WTC11 (cell line): ENCODE results near the gene BLCAP. TPM values are rescaled to one million over a fixed set of nuclear protein-coding genes. Genes with fewer than 3 reads are reported as not detected.

ENCODE experiments used
- ATAC-seq: fragments of 200-7000 bp; cut with Tn5 transposase; 2 replicates; pipeline ENCODE4 v1.10.0; 2021; ENCODE audit warnings: mild to moderate bottlenecking, moderate library complexity
- CTCF ChIA-PET: fragments of 300-600 bp; sonication (Branson Sonifier 250); formaldehyde crosslinking; loops from one replicate; lab custom pipeline; 2021; ENCODE audit warnings: antibody characterized with exemption; lab: Charles Lee
- POLR2A ChIA-PET: fragments of 350-600 bp; sonication (Branson Sonifier 250); formaldehyde crosslinking; loops from one replicate; lab custom pipeline; 2021; ENCODE audit warnings: antibody characterized with exemption; lab: Charles Lee
- DNase-seq: peaks from one replicate; pipeline ENCODE4 v3.0.0; 2021; ENCODE audit warnings: low spot score
- H3K27ac Mint-ChIP-seq: 2 replicates; pipeline ENCODE4 v1.8.0; 2021; ENCODE audit warnings: mixed read lengths
- H3K27me3 Mint-ChIP-seq: 2 replicates; pipeline ENCODE4 v1.8.0; 2021; ENCODE audit warnings: low read depth, mild to moderate bottlenecking, moderate library complexity, mixed read lengths
- H3K36me3 Mint-ChIP-seq: 2 replicates; pipeline ENCODE4 v1.8.0; 2021; ENCODE audit warnings: mixed read lengths
- H3K4me1 Mint-ChIP-seq: 2 replicates; pipeline ENCODE4 v1.8.0; 2022; ENCODE audit warnings: mixed read lengths
- H3K4me3 Mint-ChIP-seq: 2 replicates; pipeline ENCODE4 v1.8.0; 2021; ENCODE audit warnings: mild to moderate bottlenecking, moderate library complexity, mixed read lengths
- H3K9me3 Mint-ChIP-seq: 2 replicates; pipeline ENCODE4 v1.8.0; 2021; ENCODE audit warnings: mixed read lengths
- ELF4 ChIP-seq: sonication (generic); formaldehyde crosslinking; IDR thresholded peaks from 2 replicates; pipeline ENCODE4 v1.8.1; 2022; ENCODE audit warnings: low read depth, mild to moderate bottlenecking, moderate library complexity, missing genetic modification reagents
- ESRRA ChIP-seq: sonication (generic); formaldehyde crosslinking; IDR thresholded peaks from 2 replicates; pipeline ENCODE4 v1.8.1; 2022; ENCODE audit warnings: mild to moderate bottlenecking, missing genetic modification reagents, borderline replicate concordance
- FOXJ3 ChIP-seq: sonication (generic); formaldehyde crosslinking; IDR thresholded peaks from 2 replicates; pipeline ENCODE4 v1.9.0; 2021; ENCODE audit warnings: missing genetic modification reagents, mild to moderate bottlenecking, borderline replicate concordance
- FOXP1 ChIP-seq: sonication (generic); formaldehyde crosslinking; IDR thresholded peaks from 2 replicates; pipeline ENCODE4 v1.8.0; 2022; ENCODE audit warnings: missing genetic modification reagents, mild to moderate bottlenecking, moderate library complexity, borderline replicate concordance
- GABPB1 ChIP-seq: sonication (generic); formaldehyde crosslinking; IDR thresholded peaks from 2 replicates; pipeline ENCODE4 v1.8.1; 2023; ENCODE audit warnings: mild to moderate bottlenecking, missing genetic modification reagents
- GRHL2 ChIP-seq: fragments of 250-450 bp; sonication (Bioruptor Pico); IDR thresholded peaks from 2 replicates; pipeline ENCODE4 v1.8.0; 2022; ENCODE audit warnings: mild to moderate bottlenecking, moderate library complexity; ENCODE audit not compliant: insufficient replicate concordance, severe bottlenecking
- GTF2I ChIP-seq: fragments of 250-450 bp; sonication (Bioruptor Pico); conservative IDR thresholded peaks from 2 replicates; pipeline ENCODE4 v1.4.0; 2021; ENCODE audit warnings: mild to moderate bottlenecking
- JAZF1 ChIP-seq: fragments of 250-450 bp; sonication (Bioruptor Pico); IDR thresholded peaks from 2 replicates; pipeline ENCODE4 v1.9.0; 2021; ENCODE audit warnings: moderate library complexity, mild to moderate bottlenecking, inconsistent platforms
- NR2C2 ChIP-seq: sonication (generic); formaldehyde crosslinking; IDR thresholded peaks from 2 replicates; pipeline ENCODE4 v1.8.0; 2022; ENCODE audit warnings: mild to moderate bottlenecking, missing genetic modification reagents
- NR3C1 ChIP-seq: sonication (generic); formaldehyde crosslinking; conservative IDR thresholded peaks from 2 replicates; pipeline ENCODE4 v1.8.1; 2023; ENCODE audit warnings: low read depth, mild to moderate bottlenecking, missing genetic modification reagents
- OVOL2 ChIP-seq: fragments of 250-450 bp; sonication (Bioruptor Pico); IDR thresholded peaks from 2 replicates; pipeline ENCODE4 v1.9.0; 2021; ENCODE audit warnings: mild to moderate bottlenecking, borderline replicate concordance
- SMAD3 ChIP-seq: sonication (generic); formaldehyde crosslinking; IDR thresholded peaks from 2 replicates; pipeline ENCODE4 v1.8.0; 2022; ENCODE audit warnings: missing genetic modification reagents, mild to moderate bottlenecking, borderline replicate concordance
- ZNF232 ChIP-seq: sonication (generic); formaldehyde crosslinking; IDR thresholded peaks from 2 replicates; pipeline ENCODE4 v1.8.0; 2022; ENCODE audit warnings: mild to moderate bottlenecking, missing genetic modification reagents
- ZNF263 ChIP-seq: sonication (generic); formaldehyde crosslinking; IDR thresholded peaks from 2 replicates; pipeline ENCODE4 v1.8.1; 2022; ENCODE audit warnings: low read depth, mild to moderate bottlenecking, moderate library complexity, missing genetic modification reagents
- ZNF425 ChIP-seq: fragments of 250-450 bp; sonication (Bioruptor Pico); conservative IDR thresholded peaks from 2 replicates; pipeline ENCODE4 v1.9.0; 2021; ENCODE audit warnings: mild to moderate bottlenecking
- total RNA-seq: library from RNA; stranded (reverse); gene quantifications from 3 replicates; pipeline ENCODE4 v1.2.3, GENCODE V29; 2021
- TF ChIP-seq, protein P1 (sequence below): sonication (generic); formaldehyde crosslinking; IDR thresholded peaks from 2 replicates; pipeline ENCODE4 v1.8.1; 2022; ENCODE audit warnings: mild to moderate bottlenecking, missing genetic modification reagents, moderate library complexity, borderline replicate concordance
- TF ChIP-seq, protein P2 (sequence below): sonication (generic); formaldehyde crosslinking; IDR thresholded peaks from 2 replicates; pipeline ENCODE4 v1.8.1; 2023; ENCODE audit warnings: mild to moderate bottlenecking, missing genetic modification reagents, moderate library complexity
- TF ChIP-seq, protein P3 (sequence below): sonication (generic); formaldehyde crosslinking; IDR thresholded peaks from 2 replicates; pipeline ENCODE4 v1.8.1; 2023; ENCODE audit warnings: mild to moderate bottlenecking, missing genetic modification reagents
- TF ChIP-seq, protein P4 (sequence below): fragments of 250-450 bp; sonication (Bioruptor Pico); IDR thresholded peaks from 2 replicates; pipeline ENCODE4 v1.9.0; 2021; ENCODE audit warnings: mild to moderate bottlenecking
- TF ChIP-seq, protein P5 (sequence below): sonication (generic); formaldehyde crosslinking; IDR thresholded peaks from 2 replicates; pipeline ENCODE4 v1.8.1; 2023; ENCODE audit warnings: mild to moderate bottlenecking, moderate library complexity, missing genetic modification reagents
- TF ChIP-seq, protein P6 (sequence below): sonication (generic); formaldehyde crosslinking; IDR thresholded peaks from 2 replicates; pipeline ENCODE4 v1.8.1; 2023; ENCODE audit warnings: mild to moderate bottlenecking, missing genetic modification reagents

Gene BLCAP
- total RNA-seq, 1 experiment from 2014 or later: 85.6 TPM

DNA sequence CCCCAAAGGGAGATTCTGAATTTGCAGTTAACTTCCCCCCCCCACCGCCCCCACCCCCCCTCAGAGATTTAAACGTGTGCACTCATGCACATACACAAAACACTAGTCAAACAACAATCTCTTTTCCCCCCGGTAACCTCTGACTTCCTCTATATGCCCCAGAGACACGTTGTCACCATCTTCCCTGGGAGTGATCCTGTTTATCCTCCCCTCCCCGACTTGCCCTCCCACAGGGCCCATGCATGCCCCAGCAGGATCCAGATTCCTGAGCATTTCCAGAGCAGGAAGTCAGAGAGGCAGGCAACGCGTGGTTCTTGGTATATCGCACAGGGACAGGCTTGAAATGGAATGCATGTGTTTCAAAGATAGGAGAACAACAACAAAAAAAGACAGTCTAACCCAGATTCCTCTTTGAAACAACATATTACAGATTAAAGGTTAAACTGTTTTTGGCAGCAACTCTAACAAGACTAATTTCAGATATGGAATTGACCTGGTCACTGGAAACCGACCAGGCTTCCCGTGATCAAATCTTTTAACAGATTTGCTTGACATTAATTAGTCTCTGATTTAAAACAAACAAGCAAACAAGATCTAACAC, 1.3 kb downstream of the BLCAP start (continued):
- TF ChIP-seq, protein P1, sequence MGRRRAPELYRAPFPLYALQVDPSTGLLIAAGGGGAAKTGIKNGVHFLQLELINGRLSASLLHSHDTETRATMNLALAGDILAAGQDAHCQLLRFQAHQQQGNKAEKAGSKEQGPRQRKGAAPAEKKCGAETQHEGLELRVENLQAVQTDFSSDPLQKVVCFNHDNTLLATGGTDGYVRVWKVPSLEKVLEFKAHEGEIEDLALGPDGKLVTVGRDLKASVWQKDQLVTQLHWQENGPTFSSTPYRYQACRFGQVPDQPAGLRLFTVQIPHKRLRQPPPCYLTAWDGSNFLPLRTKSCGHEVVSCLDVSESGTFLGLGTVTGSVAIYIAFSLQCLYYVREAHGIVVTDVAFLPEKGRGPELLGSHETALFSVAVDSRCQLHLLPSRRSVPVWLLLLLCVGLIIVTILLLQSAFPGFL (CRISPR knock-in tag): no peak
- TF ChIP-seq GTF2I (CRISPR knock-in tag): no peak
- no peak for TF ChIP-seq SMAD3
- TF ChIP-seq, protein P2, sequence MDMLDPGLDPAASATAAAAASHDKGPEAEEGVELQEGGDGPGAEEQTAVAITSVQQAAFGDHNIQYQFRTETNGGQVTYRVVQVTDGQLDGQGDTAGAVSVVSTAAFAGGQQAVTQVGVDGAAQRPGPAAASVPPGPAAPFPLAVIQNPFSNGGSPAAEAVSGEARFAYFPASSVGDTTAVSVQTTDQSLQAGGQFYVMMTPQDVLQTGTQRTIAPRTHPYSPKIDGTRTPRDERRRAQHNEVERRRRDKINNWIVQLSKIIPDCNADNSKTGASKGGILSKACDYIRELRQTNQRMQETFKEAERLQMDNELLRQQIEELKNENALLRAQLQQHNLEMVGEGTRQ (CRISPR knock-in tag): no peak
- TF ChIP-seq GABPB1: no peak
- TF ChIP-seq ZNF263 (CRISPR knock-in tag): no peak
- TF ChIP-seq ZNF232 (CRISPR knock-in tag): no peak
- TF ChIP-seq NR2C2 (CRISPR knock-in tag): no peak
- no peak for TF ChIP-seq ZNF425 (CRISPR knock-in tag)
- TF ChIP-seq, protein P3, sequence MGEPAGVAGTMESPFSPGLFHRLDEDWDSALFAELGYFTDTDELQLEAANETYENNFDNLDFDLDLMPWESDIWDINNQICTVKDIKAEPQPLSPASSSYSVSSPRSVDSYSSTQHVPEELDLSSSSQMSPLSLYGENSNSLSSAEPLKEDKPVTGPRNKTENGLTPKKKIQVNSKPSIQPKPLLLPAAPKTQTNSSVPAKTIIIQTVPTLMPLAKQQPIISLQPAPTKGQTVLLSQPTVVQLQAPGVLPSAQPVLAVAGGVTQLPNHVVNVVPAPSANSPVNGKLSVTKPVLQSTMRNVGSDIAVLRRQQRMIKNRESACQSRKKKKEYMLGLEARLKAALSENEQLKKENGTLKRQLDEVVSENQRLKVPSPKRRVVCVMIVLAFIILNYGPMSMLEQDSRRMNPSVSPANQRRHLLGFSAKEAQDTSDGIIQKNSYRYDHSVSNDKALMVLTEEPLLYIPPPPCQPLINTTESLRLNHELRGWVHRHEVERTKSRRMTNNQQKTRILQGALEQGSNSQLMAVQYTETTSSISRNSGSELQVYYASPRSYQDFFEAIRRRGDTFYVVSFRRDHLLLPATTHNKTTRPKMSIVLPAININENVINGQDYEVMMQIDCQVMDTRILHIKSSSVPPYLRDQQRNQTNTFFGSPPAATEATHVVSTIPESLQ: no peak
- no peak for TF ChIP-seq FOXP1
- TF ChIP-seq ESRRA (CRISPR knock-in tag): no peak
- TF ChIP-seq, protein P4, sequence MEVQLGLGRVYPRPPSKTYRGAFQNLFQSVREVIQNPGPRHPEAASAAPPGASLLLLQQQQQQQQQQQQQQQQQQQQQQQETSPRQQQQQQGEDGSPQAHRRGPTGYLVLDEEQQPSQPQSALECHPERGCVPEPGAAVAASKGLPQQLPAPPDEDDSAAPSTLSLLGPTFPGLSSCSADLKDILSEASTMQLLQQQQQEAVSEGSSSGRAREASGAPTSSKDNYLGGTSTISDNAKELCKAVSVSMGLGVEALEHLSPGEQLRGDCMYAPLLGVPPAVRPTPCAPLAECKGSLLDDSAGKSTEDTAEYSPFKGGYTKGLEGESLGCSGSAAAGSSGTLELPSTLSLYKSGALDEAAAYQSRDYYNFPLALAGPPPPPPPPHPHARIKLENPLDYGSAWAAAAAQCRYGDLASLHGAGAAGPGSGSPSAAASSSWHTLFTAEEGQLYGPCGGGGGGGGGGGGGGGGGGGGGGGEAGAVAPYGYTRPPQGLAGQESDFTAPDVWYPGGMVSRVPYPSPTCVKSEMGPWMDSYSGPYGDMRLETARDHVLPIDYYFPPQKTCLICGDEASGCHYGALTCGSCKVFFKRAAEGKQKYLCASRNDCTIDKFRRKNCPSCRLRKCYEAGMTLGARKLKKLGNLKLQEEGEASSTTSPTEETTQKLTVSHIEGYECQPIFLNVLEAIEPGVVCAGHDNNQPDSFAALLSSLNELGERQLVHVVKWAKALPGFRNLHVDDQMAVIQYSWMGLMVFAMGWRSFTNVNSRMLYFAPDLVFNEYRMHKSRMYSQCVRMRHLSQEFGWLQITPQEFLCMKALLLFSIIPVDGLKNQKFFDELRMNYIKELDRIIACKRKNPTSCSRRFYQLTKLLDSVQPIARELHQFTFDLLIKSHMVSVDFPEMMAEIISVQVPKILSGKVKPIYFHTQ (CRISPR knock-in tag): no peak
- TF ChIP-seq, protein P5, sequence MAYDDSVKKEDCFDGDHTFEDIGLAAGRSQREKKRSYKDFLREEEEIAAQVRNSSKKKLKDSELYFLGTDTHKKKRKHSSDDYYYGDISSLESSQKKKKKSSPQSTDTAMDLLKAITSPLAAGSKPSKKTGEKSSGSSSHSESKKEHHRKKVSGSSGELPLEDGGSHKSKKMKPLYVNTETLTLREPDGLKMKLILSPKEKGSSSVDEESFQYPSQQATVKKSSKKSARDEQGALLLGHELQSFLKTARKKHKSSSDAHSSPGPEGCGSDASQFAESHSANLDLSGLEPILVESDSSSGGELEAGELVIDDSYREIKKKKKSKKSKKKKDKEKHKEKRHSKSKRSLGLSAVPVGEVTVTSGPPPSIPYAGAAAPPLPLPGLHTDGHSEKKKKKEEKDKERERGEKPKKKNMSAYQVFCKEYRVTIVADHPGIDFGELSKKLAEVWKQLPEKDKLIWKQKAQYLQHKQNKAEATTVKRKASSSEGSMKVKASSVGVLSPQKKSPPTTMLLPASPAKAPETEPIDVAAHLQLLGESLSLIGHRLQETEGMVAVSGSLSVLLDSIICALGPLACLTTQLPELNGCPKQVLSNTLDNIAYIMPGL (CRISPR knock-in tag): no peak
- TF ChIP-seq, all 79 proteins: peak for 6

- H3K27me3 Mint-ChIP-seq: no peaks in the 10 kb centered on the region; the same call in 1 of the 2 replicates
- peaks cover 58% of the 10 kb centered on the region for H3K4me1 Mint-ChIP-seq
- peak overlapping the region; percentile 87 for H3K4me3 Mint-ChIP-seq
- H3K27ac Mint-ChIP-seq: peak overlapping the region; percentile 93
- H3K9me3 Mint-ChIP-seq: no peaks in the 10 kb centered on the region
- H3K36me3 Mint-ChIP-seq: peaks cover 4% of the 10 kb centered on the region
- ChIA-PET CTCF (no interaction called here), POLR2A (interaction anchor here (2.3 kb wide), 1 partner anchor 129 kb away, joined by 8 read pairs; no protein-coding TSS in a partner anchor)
- ATAC-seq: no peak
- no peak for DNase-seq
- TF ChIP-seq OVOL2 (no peak), ELF4 (CRISPR knock-in tag) (no peak), FOXJ3 (CRISPR knock-in tag) (no peak), NR3C1 (CRISPR knock-in tag) (no peak), JAZF1 (no peak), NR2C2 (CRISPR knock-in tag) (no peak), GRHL2 (CRISPR knock-in tag) (no peak)
- TF ChIP-seq, protein P6, sequence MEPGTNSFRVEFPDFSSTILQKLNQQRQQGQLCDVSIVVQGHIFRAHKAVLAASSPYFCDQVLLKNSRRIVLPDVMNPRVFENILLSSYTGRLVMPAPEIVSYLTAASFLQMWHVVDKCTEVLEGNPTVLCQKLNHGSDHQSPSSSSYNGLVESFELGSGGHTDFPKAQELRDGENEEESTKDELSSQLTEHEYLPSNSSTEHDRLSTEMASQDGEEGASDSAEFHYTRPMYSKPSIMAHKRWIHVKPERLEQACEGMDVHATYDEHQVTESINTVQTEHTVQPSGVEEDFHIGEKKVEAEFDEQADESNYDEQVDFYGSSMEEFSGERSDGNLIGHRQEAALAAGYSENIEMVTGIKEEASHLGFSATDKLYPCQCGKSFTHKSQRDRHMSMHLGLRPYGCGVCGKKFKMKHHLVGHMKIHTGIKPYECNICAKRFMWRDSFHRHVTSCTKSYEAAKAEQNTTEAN (CRISPR knock-in tag): no peak
These were observed 1.9 kb downstream of the BLCAP start for GRCh38 chr20:37525810-37526209.
